Brain pericyte (primary cell): ENCODE measurements around the gene SMIM5.

Experiments used
- DNase-seq: peaks from one replicate; pipeline ENCODE4 v3.0.0-alpha.2; 2012; ENCODE audit warnings: low read depth, low spot score

SMIM5 gene

DNA sequence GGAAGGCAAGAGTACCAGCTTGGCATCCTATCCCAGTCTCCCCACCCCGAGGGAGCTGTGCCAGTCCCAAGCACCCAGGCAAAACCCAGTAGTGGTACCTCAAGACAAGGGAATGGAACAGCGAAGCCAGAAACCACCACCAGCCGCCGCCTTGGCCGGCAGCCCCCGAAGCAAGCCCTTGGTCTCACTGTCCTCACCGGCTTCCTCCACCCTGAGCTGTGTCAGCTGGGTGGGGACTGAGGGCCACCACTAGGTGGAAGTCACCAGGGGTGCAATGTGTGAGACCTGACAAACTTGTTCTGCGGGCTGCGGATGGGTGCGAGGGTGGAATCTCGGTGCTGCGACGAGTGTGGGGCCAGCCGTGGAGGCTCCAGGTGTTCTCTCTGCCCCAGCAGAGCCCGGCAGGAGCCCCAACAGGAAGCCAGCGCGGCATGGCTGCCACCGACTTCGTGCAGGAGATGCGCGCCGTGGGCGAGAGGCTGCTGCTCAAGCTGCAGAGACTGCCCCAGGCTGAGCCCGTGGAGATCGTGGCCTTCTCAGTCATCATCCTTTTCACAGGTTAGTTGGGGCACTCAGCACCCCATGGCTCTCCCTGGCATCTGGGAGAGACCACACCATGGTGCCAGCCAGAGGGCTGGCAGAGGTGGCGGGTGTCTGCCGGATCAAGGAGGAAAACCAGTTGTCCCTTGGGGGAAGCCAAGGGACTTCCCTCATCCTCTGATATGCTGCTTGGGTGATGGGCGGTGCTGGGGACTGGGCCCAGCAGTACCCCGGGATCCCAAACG, 6.7 kb downstream of the SMIM5 start:
- no peak for DNase-seq

DNA sequence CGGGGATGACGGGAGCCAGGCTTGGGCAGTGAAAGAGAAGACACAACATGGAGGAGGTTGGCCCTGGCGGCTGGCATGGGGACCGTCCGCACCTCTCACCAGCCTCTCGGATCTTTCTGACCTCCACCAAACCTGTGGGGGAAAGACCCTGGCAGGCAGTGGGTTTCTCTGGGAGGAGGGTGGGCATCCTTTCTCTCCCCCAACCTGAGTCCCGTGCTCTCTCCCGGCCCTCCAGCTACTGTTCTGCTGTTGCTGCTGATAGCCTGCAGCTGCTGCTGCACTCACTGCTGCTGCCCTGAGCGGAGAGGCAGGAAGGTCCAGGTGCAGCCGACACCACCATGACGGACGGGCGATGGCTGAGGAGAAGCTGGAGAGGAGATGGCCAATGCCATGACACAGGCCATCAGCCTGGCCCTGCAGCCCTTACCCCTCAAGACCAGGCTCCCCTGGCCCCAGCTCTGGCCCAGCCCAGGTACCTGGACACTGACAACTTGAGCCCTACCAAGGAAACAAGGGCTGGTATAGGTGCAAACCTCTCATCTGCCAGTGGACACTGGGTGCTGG, 7.4 kb downstream of the SMIM5 start:
- DNase-seq: no peak

DNA sequence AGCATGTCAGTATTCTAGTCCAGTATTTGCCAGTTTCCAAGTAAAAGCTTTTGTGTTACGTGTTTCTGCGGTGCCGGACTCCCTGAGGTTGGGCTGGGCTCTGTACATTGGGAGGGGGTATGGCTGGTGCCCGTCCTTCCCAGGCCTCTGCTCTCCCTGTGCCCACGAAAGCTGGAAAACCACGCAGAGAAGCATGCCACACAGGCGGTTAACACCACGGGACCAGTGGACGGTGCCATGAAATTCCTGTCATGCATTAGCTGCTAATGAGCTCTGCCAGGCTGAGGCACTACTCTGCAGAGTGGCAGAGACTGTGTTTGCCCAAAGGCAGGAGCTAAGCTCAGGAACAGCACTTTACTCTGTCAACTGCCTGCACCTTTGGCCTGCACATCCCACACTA, 8.1 kb downstream of the SMIM5 start:
- DNase-seq: no peak

DNA sequence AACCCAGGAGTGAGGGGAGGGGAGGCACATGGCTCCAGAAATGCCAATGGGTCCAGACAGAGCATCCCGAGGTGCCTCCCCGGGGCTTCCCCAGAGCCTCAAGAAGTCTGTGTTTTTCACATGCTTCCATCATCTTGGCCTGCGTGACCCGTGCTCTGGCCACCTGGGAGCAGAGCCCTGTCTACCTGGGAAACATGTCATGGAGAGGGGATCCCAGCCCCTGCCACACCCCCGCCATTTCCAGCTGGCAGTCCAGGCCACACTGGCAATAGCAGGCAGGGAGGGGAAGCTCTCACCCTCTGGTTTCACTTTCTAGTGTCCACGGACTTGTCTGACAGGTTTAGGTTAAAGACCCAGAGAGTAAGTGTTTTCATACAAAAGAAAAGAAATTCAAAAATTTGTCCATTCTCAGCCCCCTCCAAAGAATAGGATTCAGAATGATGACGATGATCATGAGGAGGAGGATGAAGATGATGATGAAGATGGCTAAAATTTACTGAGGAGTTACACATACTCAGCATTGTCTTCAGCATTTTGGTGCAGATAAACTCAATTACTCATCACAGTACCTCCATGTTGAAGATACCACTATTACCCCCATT, 9.0 kb downstream of the SMIM5 start:
- no peak for DNase-seq

DNA sequence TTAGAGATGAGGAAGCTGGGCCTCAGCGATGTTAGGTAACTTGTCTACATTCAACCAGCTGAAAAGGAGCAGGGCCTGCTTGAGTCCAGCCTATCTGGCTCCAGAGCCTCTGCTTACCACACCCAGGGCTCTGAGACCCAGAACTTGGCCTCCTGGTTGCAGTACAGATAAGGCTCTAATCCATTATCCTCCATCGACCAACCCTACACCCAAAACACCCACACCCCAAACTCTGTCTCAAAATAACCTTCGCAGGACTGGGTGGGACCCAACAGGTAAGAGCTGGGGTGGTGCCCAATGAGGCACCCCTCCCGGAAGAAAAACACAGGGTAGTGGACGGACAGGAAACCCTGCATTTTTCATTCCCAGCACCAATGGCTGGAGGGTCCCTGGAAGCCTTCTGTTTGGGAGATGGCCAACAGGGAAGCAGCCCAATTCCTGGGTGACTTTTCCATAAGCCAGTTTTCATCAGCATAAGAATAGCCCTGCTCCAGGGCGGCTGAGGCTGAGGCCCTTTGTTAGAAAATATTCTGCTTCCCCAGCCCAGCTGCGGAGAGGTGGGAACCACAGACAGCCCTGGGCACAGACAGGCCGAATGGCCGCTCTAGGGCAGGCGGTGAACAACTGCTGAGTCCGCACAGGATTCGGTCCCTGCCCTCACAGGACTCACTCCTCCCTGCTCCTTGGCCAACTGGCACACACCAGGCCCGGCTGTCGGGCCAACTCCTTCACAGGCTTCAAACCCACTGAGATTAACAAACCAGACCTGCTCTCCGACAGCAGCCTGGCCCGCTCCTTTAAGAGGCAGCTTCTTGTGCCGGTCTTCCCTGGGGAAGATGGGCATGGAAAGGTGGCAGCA, 9.8 kb downstream of the SMIM5 start:
- no peak for DNase-seq

DNA sequence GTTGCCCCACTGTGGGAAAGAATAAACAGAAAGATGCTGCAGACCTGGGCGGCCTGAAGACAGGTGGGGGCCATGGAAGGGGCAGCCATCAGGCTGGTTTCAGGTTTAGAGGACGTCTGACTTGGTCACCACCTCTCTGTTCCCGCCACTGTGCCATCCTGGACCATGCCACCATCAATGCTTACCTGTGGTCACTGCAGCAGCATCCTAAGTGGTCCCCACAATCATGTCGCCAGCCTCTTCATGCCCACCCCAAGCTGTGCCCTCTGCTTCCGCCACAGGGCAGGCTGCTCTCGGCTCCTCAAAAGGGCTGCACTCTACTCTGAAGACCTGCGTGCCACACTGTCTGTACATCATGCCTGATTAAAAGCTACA, 10.4 kb downstream of the SMIM5 start:
- no peak for DNase-seq

DNA sequence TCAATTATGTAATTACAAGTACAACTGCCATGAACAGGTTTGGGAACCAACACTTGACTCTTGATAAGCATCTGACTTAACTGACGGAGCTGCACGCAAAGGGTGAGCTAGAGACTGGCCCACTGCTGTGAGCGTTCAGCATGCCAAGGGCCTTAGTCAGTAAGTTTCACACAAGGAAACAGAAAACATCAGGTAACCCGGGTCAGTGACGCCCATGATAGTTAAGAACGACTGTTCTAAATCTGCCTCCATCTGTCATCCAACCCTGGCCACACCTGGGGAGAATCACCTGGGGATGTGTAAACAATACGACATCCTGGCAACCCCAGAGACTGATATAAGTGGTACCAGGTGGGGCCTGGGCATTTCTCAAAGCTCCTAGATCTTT, 12.3 kb downstream of the SMIM5 start:
- no peak for DNase-seq

DNA sequence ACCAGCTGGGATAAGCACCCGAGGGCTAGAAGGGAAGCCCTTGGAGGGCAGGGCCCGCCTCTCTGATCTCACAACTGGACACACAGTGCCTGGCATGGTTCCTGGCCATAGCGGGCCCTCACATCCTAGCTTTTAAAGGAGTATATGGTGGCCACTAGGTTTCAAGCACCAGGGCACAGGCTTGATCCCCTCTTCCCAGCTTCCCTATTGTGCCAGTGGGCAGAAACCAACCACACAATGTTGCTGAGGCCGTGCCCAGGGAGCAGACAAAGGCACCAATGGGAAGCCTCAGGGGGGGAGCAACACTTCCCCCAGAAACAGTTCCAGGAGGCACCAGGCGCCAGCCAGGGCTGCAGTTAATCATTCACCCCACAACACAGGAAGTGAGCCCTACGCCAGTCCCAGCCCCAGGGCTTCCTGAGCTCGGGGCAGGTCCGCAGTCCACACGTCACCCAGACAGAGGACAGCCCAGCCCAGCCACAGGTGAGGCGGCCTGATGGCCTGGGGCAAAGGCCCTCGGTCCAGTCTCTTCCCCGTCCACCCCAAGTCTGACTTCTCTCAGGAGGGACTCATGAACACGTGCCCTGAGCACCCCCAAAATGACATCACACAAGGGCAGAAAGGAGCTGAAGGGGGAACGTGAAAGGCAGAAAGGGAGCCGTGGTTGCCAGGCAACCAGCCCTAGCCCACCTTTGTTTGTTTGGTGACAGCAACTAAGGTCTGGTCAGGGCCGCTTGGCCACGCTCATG, 12.8 kb downstream of the SMIM5 start:
- no peak for DNase-seq

DNA sequence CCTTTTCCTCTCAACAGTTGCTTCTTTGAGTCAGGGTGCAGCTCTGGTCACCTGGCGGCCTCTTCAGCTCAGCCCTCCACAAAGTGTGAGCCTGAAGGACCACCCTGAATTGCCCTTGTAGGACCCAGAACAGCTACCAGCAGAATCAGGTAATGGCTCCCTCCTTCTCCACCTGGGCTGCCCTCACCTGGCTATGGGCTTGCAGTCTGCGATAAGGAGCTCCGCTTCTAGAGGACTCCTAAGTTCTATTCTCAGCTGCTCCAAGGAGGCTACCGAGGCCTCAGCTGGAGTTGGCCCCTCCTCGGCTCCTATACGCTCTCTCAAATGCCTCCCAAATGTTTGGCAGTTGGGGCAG, 13.4 kb downstream of the SMIM5 start:
- no peak for DNase-seq

DNA sequence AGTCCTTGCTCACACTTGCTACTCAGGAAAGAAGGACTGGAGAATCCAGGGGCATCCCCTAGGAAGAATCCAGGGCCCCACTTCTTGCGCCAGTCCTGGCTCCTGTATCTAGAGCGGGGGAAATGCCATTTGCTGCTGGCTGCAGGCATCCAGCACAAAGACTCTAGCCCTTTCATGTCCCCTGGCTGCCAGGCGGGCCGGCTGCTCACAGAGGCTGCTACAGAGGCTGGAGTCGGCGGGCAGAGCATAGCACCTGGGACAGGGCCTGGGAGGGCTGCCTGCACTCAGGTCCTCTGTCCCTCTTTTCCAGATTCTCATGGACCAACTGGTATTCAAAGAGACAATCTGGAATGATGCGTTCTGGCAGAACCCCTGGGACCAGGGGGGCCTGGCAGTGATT, 13.8 kb downstream of the SMIM5 start:
- no peak for DNase-seq

DNA sequence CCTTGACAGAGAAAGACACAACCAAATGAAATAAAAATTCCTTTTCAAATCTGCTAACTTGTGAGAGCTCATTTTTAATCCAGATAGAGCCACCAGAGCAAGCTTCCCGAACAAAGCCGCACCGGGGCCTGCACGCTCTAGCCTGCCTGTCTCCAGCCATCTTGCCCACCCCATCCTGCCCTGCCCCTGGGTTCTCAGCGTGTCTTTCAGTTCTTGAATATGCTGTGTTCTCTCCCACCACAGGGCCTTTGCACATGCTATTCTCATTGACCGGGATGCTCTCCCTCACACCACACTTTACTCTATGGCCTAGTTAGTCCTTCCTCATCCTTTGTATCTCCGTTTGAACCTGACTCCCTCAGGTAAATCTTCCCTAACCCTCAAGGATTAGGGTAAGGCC, 14.7 kb downstream of the SMIM5 start:
- DNase-seq: no peak

DNA sequence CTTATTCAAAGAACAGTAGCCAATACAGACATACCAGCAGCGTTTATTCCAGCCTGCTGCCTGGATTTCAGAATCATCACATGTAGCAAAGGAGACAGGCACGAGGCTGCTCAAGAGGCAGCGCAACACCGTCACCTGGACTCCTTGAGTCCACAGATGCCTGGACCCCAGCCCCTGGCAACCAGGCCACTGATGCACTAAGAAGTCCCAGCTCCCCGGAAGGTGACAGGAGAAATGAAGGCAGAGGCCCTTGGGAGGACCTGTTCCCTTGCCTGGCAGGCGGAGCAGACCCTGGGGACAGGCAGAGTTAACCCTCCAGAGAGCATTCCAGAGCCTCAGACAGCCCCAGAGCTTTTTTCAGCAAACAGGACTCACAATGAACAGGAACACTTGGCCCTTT, 16.5 kb downstream of the SMIM5 start:
- DNase-seq: no peak

DNA sequence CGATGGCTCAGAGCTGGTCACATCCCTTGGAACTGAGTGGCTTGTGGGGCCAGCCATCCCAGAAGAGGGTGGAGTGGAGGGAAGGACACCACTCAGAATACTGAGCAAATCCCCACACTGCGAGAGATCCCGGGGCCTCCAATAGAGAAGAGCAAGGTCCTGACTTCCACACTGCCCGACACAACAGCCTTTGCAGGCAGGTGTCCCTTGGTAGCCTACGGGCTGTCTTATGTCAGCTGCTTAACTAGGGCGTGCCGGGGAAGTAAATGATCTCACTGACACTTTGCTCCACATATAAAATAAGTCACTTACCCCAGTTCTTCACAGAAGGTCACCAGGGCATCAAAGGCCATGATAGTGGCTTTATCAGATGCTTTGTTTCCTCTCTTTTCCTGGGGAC, 17.6 kb downstream of the SMIM5 start:
- DNase-seq: no peak

DNA sequence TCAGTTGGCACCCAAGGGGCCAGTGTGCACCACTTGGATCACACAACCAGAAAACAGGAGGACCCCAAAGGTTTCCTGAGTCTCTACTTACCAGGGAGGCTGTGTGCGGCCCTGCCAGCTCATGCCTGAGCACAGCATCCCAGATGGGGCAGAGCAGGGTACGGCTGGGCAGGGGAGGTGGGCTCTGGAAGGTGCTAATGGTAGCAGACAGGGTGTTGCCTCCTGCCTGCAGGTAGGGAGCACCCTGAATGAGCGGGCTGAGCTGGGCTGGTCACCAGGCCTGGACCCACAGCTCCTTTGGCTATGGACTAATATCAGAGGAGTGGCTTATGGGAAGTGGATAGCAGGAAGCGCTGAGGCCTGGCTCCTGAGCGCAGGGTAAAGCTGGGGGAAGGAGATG, 19.1 kb downstream of the SMIM5 start:
- DNase-seq: no peak

DNA sequence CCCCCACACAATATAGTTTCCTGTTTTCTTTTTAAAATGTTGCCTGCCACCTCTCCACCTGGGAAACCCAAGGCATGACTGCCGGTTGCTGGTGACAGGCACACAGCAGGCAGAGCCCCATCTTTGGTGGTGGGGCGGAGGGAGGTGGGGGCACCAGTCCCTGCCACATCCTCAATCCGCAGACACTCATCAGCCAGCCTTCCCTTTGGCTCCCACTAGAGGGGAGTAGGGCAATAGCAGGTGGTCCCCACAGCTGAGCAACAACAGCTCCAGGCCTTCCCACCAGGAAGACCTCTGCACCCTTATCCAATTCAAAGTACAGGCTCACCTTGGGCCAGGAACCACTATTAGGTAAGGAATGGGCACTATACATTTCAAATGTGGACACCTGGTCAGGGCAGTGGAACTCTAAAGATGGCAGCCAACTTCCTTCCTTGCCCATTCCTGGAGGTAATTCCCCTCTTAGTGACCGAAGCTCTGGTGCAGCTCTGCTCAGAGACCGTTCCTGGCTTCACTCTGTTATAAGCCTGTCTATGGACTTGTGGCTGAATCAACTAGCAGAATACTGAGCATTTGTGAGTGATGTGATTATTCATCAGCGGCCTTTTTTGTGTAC, 19.8 kb downstream of the SMIM5 start:
- no peak for DNase-seq

DNA sequence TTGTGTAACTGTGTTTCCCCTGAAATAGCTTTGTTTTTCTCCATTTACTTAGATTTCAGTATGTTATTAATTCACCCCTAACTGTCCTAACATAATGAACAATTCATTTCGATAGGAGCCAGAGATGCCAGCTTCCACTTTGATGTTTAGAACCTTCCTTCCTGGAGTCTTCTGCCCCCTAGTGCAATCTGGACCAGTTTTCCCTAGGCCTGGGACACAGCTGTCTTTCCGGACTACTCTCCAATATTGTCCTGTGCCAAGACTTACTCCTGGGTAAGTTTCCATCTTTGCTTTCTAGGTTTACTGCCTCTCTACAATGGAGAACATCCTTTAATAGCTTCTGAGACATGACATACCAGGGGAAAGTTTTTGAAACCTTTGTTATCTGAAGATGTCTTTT, 20.9 kb downstream of the SMIM5 start:
- no peak for DNase-seq

DNA sequence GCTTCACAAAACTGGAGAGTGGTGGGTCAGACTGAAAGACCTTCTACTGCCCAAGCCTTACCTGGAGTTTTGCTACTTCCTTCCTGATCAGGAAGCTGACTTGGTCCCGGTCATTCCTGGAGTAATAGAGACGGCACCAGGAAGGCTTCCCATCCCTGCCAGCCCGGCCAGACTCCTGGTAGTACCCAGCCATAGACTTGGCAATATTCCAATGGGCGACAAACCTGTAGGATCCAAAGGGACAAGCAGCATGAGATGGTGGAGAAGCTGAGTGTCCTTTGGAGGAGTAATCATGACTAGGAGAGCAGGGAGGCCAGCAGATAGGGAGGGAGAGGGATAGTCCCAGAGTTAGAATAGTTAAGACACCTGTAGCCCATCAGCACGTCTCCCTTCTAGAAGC, 25.0 kb downstream of the SMIM5 start:
- no peak for DNase-seq

DNA sequence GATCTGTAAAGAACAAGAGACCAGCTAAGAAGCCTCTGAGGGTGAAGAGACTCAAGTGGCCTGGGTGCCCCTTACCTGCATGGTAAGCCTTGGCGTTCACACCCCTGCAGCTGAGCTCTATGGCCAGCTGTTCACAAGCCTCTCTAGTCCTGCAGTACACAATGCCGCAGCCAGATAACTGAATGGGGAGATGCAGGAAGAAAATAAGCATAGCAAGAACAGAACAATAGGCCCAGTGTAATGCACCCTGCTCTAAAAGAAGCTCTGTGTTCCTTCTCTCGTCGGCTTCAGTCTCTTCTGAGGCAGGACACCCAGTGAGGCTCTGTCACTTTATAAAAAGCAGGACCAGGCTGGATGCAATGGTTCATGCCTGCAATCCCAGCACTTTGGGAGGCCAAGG, 28.3 kb downstream of the SMIM5 start:
- no peak for DNase-seq

DNA sequence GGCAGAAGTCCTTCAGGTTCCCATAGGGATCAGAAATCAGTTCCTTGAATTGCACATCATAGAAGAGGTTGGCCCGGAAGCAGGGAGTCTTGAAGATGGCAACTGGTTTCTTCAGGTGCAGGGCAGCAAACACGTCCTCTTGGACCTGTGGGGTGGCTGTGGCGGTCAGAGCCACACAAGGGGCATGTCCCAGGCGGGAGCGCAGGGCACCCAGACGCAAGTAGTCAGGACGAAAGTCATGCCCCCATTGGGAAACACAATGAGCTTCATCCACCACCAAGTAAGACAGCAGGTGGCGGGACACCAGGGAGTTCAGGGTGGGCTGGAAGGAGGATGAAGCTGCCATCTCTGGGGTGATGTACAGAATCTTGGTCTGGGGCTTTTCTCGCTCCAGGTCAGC, 29.3 kb downstream of the SMIM5 start:
- DNase-seq: no peak

DNA sequence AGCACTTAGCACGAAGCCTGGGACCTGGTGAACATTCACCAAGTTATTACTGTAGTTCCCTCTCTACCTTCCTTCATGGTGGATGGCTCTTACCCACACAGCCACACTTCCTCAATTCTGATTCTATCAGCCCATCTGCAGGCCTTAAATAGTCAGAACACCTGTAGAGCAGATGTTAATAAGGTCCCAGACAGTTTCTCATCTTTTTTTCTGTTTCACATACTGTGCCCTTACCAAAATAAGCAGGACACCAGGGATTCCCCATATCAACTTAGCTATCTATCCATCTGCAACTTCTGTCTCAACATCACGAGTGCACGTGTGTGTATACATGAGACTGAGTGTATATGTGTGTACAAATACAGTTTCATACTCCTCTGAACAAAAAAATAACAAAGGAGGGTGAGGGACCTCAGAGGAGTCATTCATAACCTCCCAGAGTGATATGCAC, 30.9 kb downstream of the SMIM5 start:
- DNase-seq: no peak

DNA sequence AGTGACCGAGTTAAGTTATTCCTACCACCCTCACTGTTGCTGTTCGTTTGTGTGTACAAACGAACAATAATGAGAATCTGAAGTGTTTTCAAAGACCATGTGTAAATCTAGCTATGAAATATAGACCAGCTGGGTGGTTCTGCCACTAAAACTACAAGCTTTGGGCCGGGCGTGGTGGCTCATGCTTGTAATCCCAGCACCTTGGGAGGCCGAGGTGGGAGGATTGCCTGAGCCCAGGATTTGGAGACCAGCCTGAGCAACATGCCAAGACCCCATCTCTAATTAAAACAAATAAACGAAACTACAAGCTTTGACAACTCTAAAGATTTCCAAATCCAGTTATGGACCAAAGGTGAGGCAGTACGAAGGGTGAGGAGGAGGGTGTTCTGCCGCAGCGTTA, 32.7 kb downstream of the SMIM5 start:
- DNase-seq: no peak
